Measurements from ENCODE around the gene SAMSN1. TPM values are rescaled to one million over a fixed set of nuclear protein-coding genes. Genes with fewer than 3 reads are reported as not detected.

Gene SAMSN1
- total and polyA plus RNA-seq, 9 of the 15 experiments (the other 6 are each of a cell fraction or from before 2014, with no cell fraction given): 101 to 223 (median 159) TPM

DNA sequence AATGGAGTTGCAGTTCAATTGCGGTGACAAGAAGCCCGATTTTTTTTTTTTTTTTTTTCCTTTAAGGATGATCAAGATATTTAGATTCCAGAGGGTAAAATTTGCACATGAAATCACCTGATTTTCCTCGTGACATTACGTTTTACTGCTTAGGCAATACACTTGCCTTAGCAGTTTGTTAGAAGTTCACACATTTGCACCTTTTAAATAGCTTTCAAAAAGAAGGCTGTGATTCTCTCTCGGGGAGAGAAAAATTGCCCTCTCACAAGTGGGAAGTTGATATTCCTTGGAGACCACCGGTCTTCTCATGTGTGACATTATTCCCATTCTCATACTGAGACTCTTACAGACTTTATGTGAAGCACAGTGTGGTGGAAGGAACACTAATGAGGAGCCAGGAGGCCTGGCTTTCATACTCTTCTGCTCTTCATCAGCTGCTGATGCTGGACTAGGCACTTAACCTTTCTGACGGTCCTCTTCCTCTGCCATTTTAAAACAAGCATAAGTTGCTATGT, 93.3 kb downstream of the SAMSN1 start (continued):
- TF ChIP-seq TEAD4 (IDR thresholded peaks at IDR 0.05; ENCODE audit: low read length) (no peak), TEAD4 (CRISPR knock-in tag; IDR thresholded peaks at IDR 0.05; ENCODE audit: borderline replicate concordance) (no peak), SNRNP70 (optimal IDR thresholded peaks at IDR 0.05; ENCODE audit: low read depth, low read length) (no peak)

- POLR2A ChIA-PET: interaction anchor here (1.2 kb wide), 1 partner anchor 57 kb away, joined by 3 read pairs; no protein-coding TSS in a partner anchor
- DNase-seq (ENCODE audit: extremely low read depth in 1 of 4, low spot score in 3 of 4): peak; percentile 36 to 70 (median 40)
- Histone ChIP-seq H2AFZ (ENCODE audit: low read depth, low read length) (peak overlapping the region; percentile 90), H3K27me3 (ENCODE audit: control insufficient read depth in 2 of 2, insufficient read depth in 2 of 2, low read length in 2 of 2) (no peaks in the 10 kb centered on the region), H3K79me2 (ENCODE audit: control insufficient read depth, insufficient read depth, low read length) (no peaks in the 10 kb centered on the region), H4K20me1 (replicated peaks; ENCODE audit: control insufficient read depth, insufficient read depth, low read length) (no peaks in the 10 kb centered on the region), H3K27ac (ENCODE audit: extremely low read depth, low read depth, low read length) (peak overlapping the region; percentile 91), H3K4me2 (ENCODE audit: insufficient read depth, low read length) (peak overlapping the region; percentile 77), H3K4me3 (no peak overlapping the region), H3K9me3 (replicated peaks; ENCODE audit: control insufficient read depth, insufficient read depth, low read depth, low read length) (no peaks in the 10 kb centered on the region), H3K4me1 (replicated peaks in 1 of 2; ENCODE audit: control insufficient read depth in 2 of 2, insufficient read depth in 2 of 2, low read length in 2 of 2) (peaks cover 17 to 54% of the 10 kb centered on the region in 2 experiments), H3K9me1 (ENCODE audit: control insufficient read depth, insufficient read depth, low read length) (no peaks in the 10 kb centered on the region), H3K36me3 (ENCODE audit: control insufficient read depth, insufficient read depth, low read length) (no peaks in the 10 kb centered on the region), H3K9ac (ENCODE audit: insufficient read depth in 1 of 2, low read depth in 2 of 2, low read length in 2 of 2) (peak overlapping the region in 1 of 2 experiments; percentile 67; a peak in 2 of 4 replicates)
- ATAC-seq: peak; percentile 32
- CTCF ChIA-PET (ENCODE audit: low intra/inter-chr PET ratio): no interaction called here
- BruUV-seq (replicated peaks): no TSS peak
- intact Hi-C loops (cut with micrococcal nuclease) (loop anchor here (5.0 kb wide), 2 partner anchors 35 to 285 kb away; no protein-coding TSS in a partner anchor), in situ Hi-C loops (cut with MboI) (no loop called here)
- 4% methylated on average over 7 of the region's 7 CpGs for WGBS (ENCODE audit: insufficient coverage, low coverage, missing lambda C conversion rate)
- no peak for FAIRE-seq
- TF ChIP-seq FIP1L1 (IDR thresholded peaks at IDR 0.05; ENCODE audit: low read depth, low read length, poor library complexity, severe bottlenecking) (no peak), YY1 (IDR thresholded peaks at IDR 0.05; ENCODE audit: borderline replicate concordance in 1 of 3, control insufficient read depth in 1 of 3, extremely low read depth in 1 of 3, insufficient read depth in 3 of 3, insufficient read length in 1 of 3, insufficient replicate concordance in 2 of 3, low read depth in 1 of 3, low read length in 2 of 3) (no peak), STAT6 (CRISPR knock-in tag; IDR thresholded peaks at IDR 0.05) (no peak), SMAD2 (IDR thresholded peaks at IDR 0.05; ENCODE audit: low read depth, low read length) (no peak), SMC3 (conservative IDR thresholded peaks at IDR 0.05; ENCODE audit: insufficient read depth, low read depth, low read length) (no peak), SP2 (IDR thresholded peaks at IDR 0.05; ENCODE audit: extremely low read depth, low read depth, low read length, poor library complexity, severe bottlenecking) (no peak), TEAD2 (tag; IDR thresholded peaks at IDR 0.05) (no peak), HDAC8 (tag; IDR thresholded peaks at IDR 0.05) (no peak), ZNF232 (CRISPR knock-in tag; IDR thresholded peaks at IDR 0.05) (no peak), SMARCE1 (IDR thresholded peaks at IDR 0.05) (peak; percentile 46; the same call in 1 of the 2 replicates)
- TF ChIP-seq, protein P1, sequence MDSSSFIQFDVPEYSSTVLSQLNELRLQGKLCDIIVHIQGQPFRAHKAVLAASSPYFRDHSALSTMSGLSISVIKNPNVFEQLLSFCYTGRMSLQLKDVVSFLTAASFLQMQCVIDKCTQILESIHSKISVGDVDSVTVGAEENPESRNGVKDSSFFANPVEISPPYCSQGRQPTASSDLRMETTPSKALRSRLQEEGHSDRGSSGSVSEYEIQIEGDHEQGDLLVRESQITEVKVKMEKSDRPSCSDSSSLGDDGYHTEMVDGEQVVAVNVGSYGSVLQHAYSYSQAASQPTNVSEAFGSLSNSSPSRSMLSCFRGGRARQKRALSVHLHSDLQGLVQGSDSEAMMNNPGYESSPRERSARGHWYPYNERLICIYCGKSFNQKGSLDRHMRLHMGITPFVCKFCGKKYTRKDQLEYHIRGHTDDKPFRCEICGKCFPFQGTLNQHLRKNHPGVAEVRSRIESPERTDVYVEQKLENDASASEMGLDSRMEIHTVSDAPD (CRISPR knock-in tag; IDR thresholded peaks at IDR 0.05): no peak
- TF ChIP-seq, protein P2, sequence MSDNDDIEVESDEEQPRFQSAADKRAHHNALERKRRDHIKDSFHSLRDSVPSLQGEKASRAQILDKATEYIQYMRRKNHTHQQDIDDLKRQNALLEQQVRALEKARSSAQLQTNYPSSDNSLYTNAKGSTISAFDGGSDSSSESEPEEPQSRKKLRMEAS (CRISPR knock-in tag; IDR thresholded peaks at IDR 0.05): no peak
These were observed 93.9 kb downstream of the SAMSN1 start for GRCh38 chr21:14452031-14452726.

All from K562 (cell line).